Keratinocyte (primary cell): ENCODE measurements around the gene SSUH2. TPM values are rescaled to one million over a fixed set of nuclear protein-coding genes. Genes with fewer than 3 reads are reported as not detected.
"Not testable (repeated sequence)": the region's sequence is repeated elsewhere in the genome, so short reads cannot be mapped to it uniquely, and the experiment has no call there.

Experiments used
- DNase-seq: peaks from one replicate; pipeline ENCODE4 v3.0.0-alpha.2; 2011; ENCODE audit warnings: low read depth, missing footprints, low spot score
- FAIRE-seq: peaks from 2 replicates; lab custom pipeline; 2011; peaks lifted over from hg19 to GRCh38; lab: Jason Lieb, UNC
- H2AFZ ChIP-seq: 2 replicates; pipeline ENCODE4 v1.6.0; 2012; ENCODE audit warnings: low read length, control low read depth, inconsistent platforms; ENCODE audit not compliant: control insufficient read depth
- H3K27ac ChIP-seq: 2 replicates; pipeline ENCODE4 v1.5.1; 2011; ENCODE audit warnings: low read length; ENCODE audit not compliant: control insufficient read depth, insufficient read depth
- H3K27me3 ChIP-seq: 3 replicates; pipeline ENCODE4 v1.6.0; 2011; ENCODE audit warnings: low read length; ENCODE audit not compliant: control insufficient read depth, insufficient read depth; ENCODE audit errors: extremely low read depth
- H3K36me3 ChIP-seq, 2 experiments: 2 replicates in 1 of 2; 3 replicates in 1 of 2; pipeline ENCODE4 v1.5.1; 2011; ENCODE audit warnings: low read length in 2 of 2, mild to moderate bottlenecking in 1 of 2; ENCODE audit not compliant: control insufficient read depth in 2 of 2, insufficient read depth in 2 of 2; ENCODE audit errors: extremely low read depth in 1 of 2
- H3K4me1 ChIP-seq: 3 replicates; pipeline ENCODE4 v1.5.1; 2011; ENCODE audit warnings: low read length; ENCODE audit not compliant: control insufficient read depth, insufficient read depth; ENCODE audit errors: extremely low read depth
- H3K4me2 ChIP-seq: 3 replicates; pipeline ENCODE4 v1.6.0; 2011; ENCODE audit warnings: low read depth, low read length; ENCODE audit not compliant: control insufficient read depth, insufficient read depth; ENCODE audit errors: extremely low read depth
- H3K4me3 ChIP-seq, 3 experiments: fragments of 200-600 bp in 1 of 3; sonication (generic) in 1 of 3; 2 replicates in 2 of 3; 3 replicates in 1 of 3; pipeline ENCODE4 v1.5.1; 2011 to 2016; ENCODE audit warnings: low read length in 3 of 3, mild to moderate bottlenecking in 3 of 3, control low read depth in 2 of 3, inconsistent platforms in 1 of 3, low read depth in 1 of 3, mixed read lengths in 1 of 3, mixed run types in 1 of 3, moderate library complexity in 1 of 3; ENCODE audit not compliant: control insufficient read depth in 2 of 3, insufficient read depth in 2 of 3; ENCODE audit errors: extremely low read depth in 1 of 3
- H3K79me2 ChIP-seq: 2 replicates; pipeline ENCODE4 v1.6.0; 2012; ENCODE audit warnings: low read length; ENCODE audit not compliant: control insufficient read depth, insufficient read depth
- H3K9ac ChIP-seq: 3 replicates; pipeline ENCODE4 v1.6.0; 2011; ENCODE audit warnings: low read length; ENCODE audit not compliant: control insufficient read depth, insufficient read depth; ENCODE audit errors: extremely low read depth
- H3K9me1 ChIP-seq: 3 replicates; pipeline ENCODE4 v1.6.0; 2011; ENCODE audit warnings: low read length; ENCODE audit not compliant: control insufficient read depth, insufficient read depth; ENCODE audit errors: extremely low read depth
- H3K9me3 ChIP-seq: 2 replicates; pipeline ENCODE4 v1.5.1; 2012; ENCODE audit warnings: low read depth, low read length; ENCODE audit not compliant: control insufficient read depth
- H4K20me1 ChIP-seq: 3 replicates; pipeline ENCODE4 v1.6.0; 2011; ENCODE audit warnings: low read length; ENCODE audit not compliant: control insufficient read depth, insufficient read depth; ENCODE audit errors: extremely low read depth
- EZH2 ChIP-seq: IDR thresholded peaks from one replicate; pipeline ENCODE4 v1.6.1; 2012; ENCODE audit warnings: inconsistent platforms, mild to moderate bottlenecking, low read length, moderate library complexity
- dilution Hi-C: fragments of 300-500 bp; cut with MboI; formaldehyde crosslinking; loops from one replicate; pipeline ENCODE4 v1.7.0; 2020; ENCODE audit warnings: low sequenced_read_pairs; ENCODE audit not compliant: extremely low pct_ligation_motif_present
- polyA plus RNA-seq, 5 experiments: library from polyadenylated mRNA; depleted of rRNA in 3 of 5; stranded (reverse) in 3 of 5; stranded (forward) in 1 of 5; unstranded in 1 of 5; fragments of >200 nt; gene quantifications; 1 replicate in 1 of 5; 2 replicates in 3 of 5; 3 replicates in 1 of 5; pipeline versions ENCODE4 v1.2.1 to v1.2.3, GENCODE V29; 2011 to 2012; ENCODE audit warnings: missing spikeins in 2 of 5, low read depth in 1 of 5, low replicate concordance in 1 of 5
- TF ChIP-seq, protein P1 (sequence below), 3 experiments: IDR thresholded peaks in 1 of 3; conservative IDR thresholded peaks in 1 of 3; optimal IDR thresholded peaks in 1 of 3; 2 replicates in 2 of 3; 3 replicates in 1 of 3; pipeline versions ENCODE3 to v1.5.1; 2011; ENCODE audit warnings: low read length in 3 of 3, mild to moderate bottlenecking in 3 of 3, moderate library complexity in 2 of 3, control low read depth in 1 of 3, inconsistent platforms in 1 of 3; ENCODE audit not compliant: insufficient read depth in 2 of 3; ENCODE audit errors: extremely low read depth in 1 of 3

SSUH2 gene
- polyA plus RNA-seq, 1 donor (not counting 4 experiments of a cell fraction or from before 2014, with no cell fraction given), result 0.09 TPM

DNA sequence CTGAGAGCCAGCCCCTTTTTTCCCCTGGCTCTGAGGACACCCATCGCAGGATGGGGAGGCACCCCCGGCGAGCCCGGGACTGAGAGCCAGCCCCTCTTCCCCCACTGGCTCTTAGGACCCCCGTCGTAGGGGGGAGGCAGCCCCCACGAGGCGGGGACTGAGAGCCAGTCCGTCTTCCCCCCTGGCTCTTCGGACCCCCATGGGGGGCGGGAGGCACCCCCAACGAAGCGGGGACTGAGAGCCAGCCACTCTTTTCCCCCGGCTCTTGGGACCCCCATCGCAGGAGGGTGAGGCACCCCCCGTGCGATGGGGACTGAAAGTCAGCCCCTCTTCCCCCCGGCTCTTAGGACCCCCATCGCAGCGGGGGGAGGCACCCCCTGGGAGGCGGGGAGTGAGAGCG is 36.8 kb upstream of the SSUH2 start:
- H3K4me2 ChIP-seq, result no peak overlapping the region
- H4K20me1 ChIP-seq, result no peaks in the 10 kb centered on the region
- no peak overlapping the region for H3K27ac ChIP-seq
- no peaks in the 10 kb centered on the region for H3K79me2 ChIP-seq
- no peaks in the 10 kb centered on the region for H3K27me3 ChIP-seq
- no peak overlapping the region for H3K4me3 ChIP-seq
- H3K9me3 ChIP-seq, result no peaks in the 10 kb centered on the region
- no peak overlapping the region for H3K9ac ChIP-seq
- peaks cover 24% of the 10 kb centered on the region for H3K4me1 ChIP-seq
- FAIRE-seq (no peak), DNase-seq (no peak)
- no peak for TF ChIP-seq EZH2
- TF ChIP-seq, protein P1, sequence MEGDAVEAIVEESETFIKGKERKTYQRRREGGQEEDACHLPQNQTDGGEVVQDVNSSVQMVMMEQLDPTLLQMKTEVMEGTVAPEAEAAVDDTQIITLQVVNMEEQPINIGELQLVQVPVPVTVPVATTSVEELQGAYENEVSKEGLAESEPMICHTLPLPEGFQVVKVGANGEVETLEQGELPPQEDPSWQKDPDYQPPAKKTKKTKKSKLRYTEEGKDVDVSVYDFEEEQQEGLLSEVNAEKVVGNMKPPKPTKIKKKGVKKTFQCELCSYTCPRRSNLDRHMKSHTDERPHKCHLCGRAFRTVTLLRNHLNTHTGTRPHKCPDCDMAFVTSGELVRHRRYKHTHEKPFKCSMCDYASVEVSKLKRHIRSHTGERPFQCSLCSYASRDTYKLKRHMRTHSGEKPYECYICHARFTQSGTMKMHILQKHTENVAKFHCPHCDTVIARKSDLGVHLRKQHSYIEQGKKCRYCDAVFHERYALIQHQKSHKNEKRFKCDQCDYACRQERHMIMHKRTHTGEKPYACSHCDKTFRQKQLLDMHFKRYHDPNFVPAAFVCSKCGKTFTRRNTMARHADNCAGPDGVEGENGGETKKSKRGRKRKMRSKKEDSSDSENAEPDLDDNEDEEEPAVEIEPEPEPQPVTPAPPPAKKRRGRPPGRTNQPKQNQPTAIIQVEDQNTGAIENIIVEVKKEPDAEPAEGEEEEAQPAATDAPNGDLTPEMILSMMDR (optimal IDR thresholded peaks at IDR 0.05 in 1 of 3, IDR thresholded peaks at IDR 0.05 in 1 of 3, conservative IDR thresholded peaks at IDR 0.05 in 1 of 3; ENCODE audit: extremely low read depth in 1 of 3, insufficient read depth in 2 of 3, low read length in 3 of 3), result no peak
- dilution Hi-C loops, result no loop called here
- H2AFZ ChIP-seq, result no peak overlapping the region
- no peaks in the 10 kb centered on the region for H3K9me1 ChIP-seq
- H3K36me3 ChIP-seq, result no peaks in the 10 kb centered on the region

DNA sequence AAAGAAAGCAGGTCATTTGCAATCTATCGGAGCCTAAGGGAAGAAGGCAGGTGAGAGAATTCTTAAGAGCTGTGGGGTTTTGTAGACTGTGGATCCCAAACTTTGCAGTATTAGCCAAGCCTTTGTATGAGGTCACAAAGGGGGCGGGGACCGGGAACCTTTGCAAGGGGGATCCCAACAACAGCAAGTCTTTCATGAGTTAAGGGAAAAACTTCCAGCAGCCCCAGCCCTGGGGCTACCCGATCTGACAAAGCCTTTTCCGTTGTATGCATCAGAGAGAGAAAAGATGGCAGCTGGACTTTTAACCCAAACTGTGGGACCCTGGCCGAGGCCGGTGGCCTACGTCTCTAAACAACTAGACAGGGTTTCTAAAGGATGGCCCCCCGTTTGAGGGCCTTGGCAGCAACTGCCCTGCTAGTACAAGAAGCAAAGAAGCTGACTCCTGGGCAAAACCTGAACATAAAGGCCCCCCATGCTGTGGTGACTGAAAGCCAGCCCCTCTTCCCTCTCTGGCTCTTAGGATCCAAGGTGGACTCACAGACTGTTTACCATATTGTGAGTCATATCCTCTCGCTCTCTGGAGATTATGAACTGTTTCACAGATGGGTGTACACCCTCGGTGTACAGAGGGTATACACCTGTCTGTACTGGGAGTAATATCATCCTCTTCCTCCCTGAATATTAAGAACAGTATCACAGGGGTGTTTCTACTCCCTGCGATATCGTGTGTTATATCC is 35.4 kb upstream of the SSUH2 start:
- H3K27ac ChIP-seq, H3K79me2 ChIP-seq, H3K9me3 ChIP-seq, H3K9me1 ChIP-seq, H3K9ac ChIP-seq, H3K36me3 ChIP-seq, H3K4me3 ChIP-seq, H3K27me3 ChIP-seq, H2AFZ ChIP-seq, DNase-seq, dilution Hi-C loops, H4K20me1 ChIP-seq: not testable (repeated sequence)
- Histone ChIP-seq H3K4me1 (peaks cover 24% of the 10 kb centered on the region), H3K4me2 (peak overlapping the region; percentile 58)
- peak; percentile 82 for FAIRE-seq

DNA sequence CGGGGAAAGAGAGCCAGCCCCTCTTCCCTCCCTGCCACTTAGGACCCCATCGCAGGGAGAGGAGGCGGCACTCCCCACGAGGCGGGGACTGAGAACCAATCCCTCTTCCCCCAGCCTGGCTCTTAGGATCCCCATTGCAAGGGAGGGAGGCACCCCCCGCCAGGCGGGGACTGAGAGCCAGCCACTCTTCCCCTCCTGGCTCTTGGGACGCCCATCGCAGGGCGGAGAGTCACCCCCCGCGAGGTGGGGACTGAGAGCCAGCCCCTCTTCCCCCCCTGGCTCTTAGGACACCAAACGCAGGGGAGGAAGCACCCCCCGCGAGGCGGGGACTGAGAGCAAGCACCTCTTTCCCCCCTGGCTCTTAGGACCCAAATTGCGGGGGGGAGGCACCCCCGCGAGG is 34.2 kb upstream of the SSUH2 start:
- Histone ChIP-seq H3K27me3 (no peaks in the 10 kb centered on the region), H3K79me2 (no peaks in the 10 kb centered on the region), H2AFZ (no peak overlapping the region), H3K4me1 (peaks cover 24% of the 10 kb centered on the region), H3K27ac (no peak overlapping the region), H4K20me1 (no peaks in the 10 kb centered on the region), H3K36me3 (no peaks in the 10 kb centered on the region), H3K9me3 (no peaks in the 10 kb centered on the region), H3K9me1 (no peaks in the 10 kb centered on the region), H3K4me3 (no peak overlapping the region), H3K4me2 (no peak overlapping the region), H3K9ac (no peak overlapping the region)
- dilution Hi-C loops, result no loop called here
- no peak for DNase-seq
- FAIRE-seq, result no peak
- TF ChIP-seq, protein P1 (optimal IDR thresholded peaks at IDR 0.05 in 1 of 3, IDR thresholded peaks at IDR 0.05 in 1 of 3, conservative IDR thresholded peaks at IDR 0.05 in 1 of 3; ENCODE audit: extremely low read depth in 1 of 3, insufficient read depth in 2 of 3, low read length in 3 of 3), result no peak
- TF ChIP-seq EZH2, result no peak

DNA sequence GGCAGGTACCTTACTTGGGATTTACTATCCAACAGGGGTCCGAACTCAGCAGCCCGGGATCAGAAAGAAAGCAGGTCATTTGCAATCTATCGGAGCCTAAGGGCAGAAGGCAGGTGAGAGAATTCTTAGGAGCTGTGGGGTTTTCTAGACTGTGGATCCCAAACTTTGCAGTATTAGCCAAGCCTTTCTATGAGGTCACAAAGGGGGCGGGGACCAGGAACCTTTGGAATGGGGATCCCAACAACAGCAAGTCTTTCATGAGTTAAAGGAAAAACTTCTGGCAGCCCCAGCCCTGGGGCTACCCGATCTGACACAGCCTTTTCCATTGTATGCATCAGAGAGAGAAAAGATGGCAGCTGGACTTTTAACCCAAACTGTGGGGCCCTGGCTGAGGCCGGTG is 32.7 kb upstream of the SSUH2 start:
- peaks cover 18% of the 10 kb centered on the region for H3K4me1 ChIP-seq
- H3K27me3 ChIP-seq, FAIRE-seq, H4K20me1 ChIP-seq, dilution Hi-C loops, H3K9ac ChIP-seq, H3K4me3 ChIP-seq, H3K27ac ChIP-seq, H3K4me2 ChIP-seq, H3K36me3 ChIP-seq, DNase-seq, H2AFZ ChIP-seq, H3K9me3 ChIP-seq, H3K79me2 ChIP-seq, H3K9me1 ChIP-seq: not testable (repeated sequence)
